Stimulated activated CD4-positive, alpha-beta T cell treated with anti-CD3 and anti-CD28 coated beads, Interleukin-1b, Interleukin-23, amount 100 ng/mL, for 4 hours (primary cell): Measurements from ENCODE around the gene WDR70.
"Not testable (repeated sequence)": the region's sequence is repeated elsewhere in the genome, so short reads cannot be mapped to it uniquely, and the experiment has no call there.

ENCODE experiments used
- DNase-seq, 2 donors: peaks; one replicate each; pipeline ENCODE4 v3.0.0-alpha.2; 2020; ENCODE audit warnings: low read depth in 2 of 2

The WDR70 gene

DNA sequence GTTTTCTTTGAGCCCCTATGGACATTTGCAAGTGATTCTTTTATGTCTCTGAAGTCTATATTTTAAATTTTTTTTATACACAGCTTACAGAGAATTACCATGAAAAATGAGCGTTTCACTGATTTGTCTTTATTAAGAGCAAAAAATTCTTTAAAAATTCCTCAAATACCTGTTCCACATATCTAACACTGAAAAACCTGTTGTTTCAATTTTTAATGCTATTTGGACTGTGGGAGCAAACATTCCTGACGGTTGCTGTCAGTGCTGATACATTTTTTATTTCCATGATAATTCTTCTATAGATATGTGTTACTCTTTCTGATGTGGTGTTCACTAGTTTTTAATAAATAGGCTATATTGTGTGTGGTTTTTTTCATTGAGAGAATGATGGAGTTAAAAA, 261.0 kb downstream of the WDR70 start:
- no peak for DNase-seq

DNA sequence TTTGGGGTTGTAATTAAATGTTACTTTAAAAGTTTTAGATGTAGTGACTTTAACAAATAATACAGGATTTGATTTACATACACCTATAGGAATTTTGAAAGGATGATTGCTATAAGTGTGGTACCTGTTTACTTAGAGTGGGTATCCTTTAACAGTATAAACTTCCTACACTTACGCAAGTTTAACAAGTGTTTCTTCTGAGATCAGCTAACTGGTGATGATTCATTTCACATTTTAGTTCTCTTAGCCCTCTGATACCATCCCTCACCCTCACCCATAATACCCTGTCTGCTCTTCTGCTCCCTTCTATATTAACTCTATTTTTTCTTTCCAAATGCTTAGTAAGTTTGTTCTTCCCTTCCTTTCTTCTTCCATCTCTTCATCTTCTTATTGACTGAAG, 262.8 kb downstream of the WDR70 start:
- DNase-seq = no peak

DNA sequence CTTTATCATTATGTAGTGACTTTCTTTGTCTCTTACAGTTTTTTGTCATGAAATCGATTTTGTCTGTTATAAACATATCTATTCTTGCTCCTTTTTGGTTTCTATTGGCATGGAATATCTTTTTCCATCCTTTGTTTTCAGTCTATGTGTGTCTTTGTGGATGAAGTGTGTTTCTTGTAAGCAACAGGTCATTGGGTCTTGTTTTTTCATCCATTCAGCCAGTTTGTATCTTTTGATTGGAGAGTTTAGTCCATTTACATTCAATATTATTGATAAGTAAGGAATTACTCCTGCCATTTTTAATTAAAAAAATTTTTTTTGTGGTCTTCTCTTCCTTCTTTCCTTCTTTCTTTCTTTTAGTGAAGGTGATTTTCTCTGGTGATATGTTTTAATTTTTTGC, 266.6 kb downstream of the WDR70 start:
- DNase-seq = no peak

GRCh38 chr5:37654566-37654965, 275.4 kb downstream of the WDR70 start:
- not testable (repeated sequence) for DNase-seq

- DNase-seq = no peak
Observed at GRCh38 chr5:37657046-37657445, 277.9 kb downstream of the WDR70 start.

DNA sequence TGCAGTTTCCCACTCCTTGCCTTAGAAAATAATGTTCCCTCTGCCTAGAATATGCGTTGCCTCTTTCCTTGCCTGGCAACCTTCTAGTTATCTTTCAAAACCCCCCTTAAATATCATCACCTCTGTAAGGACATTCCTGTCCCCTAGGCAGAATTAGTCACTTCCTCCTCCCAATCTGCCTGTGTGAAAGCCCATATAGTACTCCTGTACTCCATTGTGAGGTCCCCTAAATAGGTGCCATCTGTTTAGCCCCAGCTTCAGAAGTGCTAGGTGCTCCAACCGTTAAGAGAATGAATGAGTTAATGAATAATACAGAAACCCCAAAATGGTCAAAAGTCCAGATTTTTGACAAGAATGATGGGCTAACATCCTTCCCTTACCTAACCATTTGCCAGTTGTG, 279.3 kb downstream of the WDR70 start:
- no peak for DNase-seq

- no peak for DNase-seq
Observed at GRCh38 chr5:37660319-37660718, 281.2 kb downstream of the WDR70 start.

GRCh38 chr5:37661227-37661920, 282.3 kb downstream of the WDR70 start:
- DNase-seq = no peak

GRCh38 chr5:37661951-37662350, 282.8 kb downstream of the WDR70 start:
- no peak for DNase-seq

GRCh38 chr5:37662362-37662761, 283.2 kb downstream of the WDR70 start:
- DNase-seq = no peak

GRCh38 chr5:37662789-37663485, 283.8 kb downstream of the WDR70 start:
- no peak for DNase-seq

DNA sequence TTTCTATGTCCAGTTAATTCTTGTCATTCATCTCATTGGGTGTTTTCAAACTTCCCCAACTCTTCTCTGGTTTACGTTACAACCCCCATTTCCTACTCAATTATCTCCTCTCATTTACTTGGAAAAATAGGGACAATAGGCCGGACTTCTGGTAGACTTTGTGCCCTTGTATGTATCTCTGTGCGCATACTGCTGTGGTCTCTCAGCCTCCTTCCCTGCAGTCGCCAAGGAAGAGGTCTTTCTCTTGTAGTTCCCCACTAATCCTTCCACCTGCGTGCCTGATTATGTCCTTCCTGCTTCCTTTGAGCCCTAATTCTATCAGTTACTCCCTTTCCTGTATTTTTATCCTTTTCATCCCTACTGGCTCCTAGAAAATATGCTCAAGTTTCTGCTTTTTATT, 284.4 kb downstream of the WDR70 start:
- no peak for DNase-seq

GRCh38 chr5:37664551-37664950, 285.4 kb downstream of the WDR70 start:
- no peak for DNase-seq

GRCh38 chr5:37665272-37665671, 286.2 kb downstream of the WDR70 start:
- DNase-seq = no peak

- DNase-seq = no peak
Observed at GRCh38 chr5:37665889-37666288, 286.8 kb downstream of the WDR70 start.

- no peak for DNase-seq
Observed at GRCh38 chr5:37667430-37667829, 288.3 kb downstream of the WDR70 start.

DNA sequence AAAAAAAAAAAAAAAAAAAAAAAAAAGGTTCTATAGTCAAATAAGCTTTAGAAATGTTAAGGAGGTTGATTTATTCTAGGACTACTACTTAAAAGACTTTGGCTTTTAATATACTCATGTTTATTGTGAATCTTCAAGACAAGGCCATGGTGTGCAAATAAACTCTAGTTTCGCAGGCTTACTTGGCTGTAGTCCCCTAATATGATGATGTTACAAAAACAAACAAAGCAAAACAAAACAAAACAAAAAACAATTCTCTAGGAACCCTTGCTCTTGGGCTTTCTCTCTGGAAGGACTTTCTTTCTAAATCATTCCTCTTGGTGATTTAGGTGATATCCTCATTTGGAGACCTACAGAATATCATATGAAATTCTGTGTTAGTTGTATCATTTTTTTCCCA, 288.7 kb downstream of the WDR70 start:
- no peak for DNase-seq

DNA sequence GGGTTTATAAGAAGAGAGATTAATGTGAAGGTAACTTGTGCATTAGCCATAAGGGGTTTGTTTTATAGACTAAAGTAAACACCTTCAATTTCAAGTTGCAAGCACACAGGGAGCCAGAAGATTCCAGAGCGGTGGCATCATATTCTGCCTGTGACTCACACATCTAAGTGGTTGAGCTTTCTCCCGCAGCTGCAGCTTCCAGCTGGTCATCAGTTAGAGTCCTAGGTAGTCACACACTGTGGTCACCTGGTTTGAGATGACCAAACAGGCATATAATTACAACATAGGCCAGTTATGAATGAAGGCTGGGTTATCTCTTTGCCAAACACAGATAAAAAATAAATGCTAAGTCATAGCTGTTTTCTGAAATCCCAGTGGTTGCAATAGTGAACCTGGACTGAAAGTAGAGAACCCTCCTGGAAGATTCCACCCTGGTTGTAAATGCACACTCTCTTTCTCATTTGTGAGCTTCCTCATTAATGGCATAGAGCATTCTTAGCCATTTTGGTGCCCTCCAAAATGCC, 289.5 kb downstream of the WDR70 start:
- no peak for DNase-seq

DNA sequence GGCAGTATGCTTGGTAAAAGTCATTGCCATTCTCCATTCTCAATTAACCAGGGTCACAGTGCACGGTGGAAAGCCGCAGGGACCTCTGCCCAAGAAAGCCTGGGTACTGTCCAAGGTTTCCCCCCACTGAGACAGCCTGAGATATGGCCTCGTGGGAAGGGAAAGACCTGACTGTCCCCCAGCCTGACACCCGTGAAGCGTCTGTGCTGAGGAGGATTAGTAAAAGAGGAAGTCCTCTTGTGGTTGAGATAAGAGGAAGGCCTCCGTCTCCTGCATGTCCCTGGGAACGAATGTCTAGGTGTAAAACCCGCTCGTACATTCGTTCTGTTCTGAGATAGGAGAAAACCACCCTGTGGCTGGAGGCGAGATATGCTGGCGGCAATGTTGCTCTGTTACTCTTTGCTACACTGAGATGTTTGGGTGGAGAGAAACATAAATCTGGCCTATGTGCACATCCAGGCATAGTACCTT, 293.0 kb downstream of the WDR70 start:
- not testable (repeated sequence) for DNase-seq

DNA sequence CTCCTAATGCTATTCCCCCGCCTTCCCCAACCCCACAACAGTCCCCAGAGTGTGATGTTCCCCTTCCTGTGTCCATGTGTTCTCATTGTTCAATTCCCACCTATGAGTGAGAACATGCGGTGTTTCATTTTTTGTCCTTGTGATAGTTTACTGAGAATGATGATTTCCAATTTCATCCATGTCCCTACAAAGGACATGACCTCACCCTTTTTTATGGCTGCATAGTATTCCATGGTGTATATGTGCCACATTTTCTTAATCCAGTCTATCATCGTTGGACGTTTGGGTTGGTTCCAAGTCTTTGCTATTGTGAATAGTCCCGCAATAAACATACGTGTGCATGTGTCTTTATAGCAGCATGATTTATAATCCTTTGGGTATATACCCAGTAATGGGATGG, 295.2 kb downstream of the WDR70 start:
- DNase-seq = not testable (repeated sequence)

DNA sequence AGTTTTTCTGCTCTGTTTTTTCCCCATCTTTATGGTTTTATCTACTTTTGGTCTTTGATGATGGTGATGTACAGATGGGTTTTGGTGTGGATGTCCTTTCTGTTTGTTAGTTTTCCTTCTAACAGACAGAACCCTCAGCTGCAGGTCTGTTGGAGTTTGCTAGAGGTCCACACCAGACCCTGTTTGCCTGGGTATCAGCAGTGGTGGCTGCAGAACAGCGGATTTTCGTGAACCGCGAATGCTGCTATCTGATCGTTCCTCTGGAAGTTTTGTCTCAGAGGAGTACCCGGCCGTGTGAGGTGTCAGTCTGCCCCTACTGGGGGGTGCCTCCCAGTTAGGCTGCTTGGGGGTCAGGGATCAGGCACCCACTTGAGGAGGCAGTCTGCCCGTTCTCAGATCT, 300.2 kb downstream of the WDR70 start:
- not testable (repeated sequence) for DNase-seq

DNA sequence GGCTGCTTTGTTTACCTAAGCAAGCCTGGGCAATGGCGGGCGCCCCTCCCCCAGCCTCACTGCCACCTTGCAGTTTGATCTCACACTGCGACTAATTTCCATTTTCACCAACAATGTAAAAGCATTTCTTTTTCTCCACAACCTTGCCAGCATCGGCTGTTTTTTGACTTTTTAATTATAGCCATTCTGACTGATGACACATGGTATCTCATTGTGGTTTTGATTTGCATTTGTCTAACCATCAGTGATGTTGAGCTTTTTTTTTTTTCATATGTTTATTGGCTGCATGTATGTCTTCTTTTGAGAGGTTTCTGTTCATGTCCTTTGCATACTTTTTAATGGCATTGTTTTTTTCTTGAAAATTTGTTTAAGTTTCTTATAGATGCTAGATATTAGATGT, 300.8 kb downstream of the WDR70 start:
- not testable (repeated sequence) for DNase-seq

DNA sequence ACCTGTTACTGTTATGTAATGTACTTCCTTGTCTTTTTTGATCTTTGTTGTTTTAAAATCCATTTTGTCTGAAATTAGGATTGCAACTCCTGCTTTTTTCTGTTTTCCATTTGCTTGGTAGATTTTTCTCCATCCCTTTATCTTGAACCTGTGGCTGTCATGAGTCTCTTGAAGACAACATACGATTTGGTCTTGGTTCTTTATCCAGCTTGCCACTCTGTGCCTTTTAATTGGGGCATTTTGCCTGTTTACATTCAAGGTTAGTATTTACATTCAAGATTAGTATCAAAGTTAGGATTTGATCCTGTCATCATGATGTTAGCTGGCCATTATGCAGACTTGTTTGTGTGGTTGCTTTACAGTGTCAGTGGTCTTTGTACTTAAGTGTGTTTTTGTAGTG, 304.0 kb downstream of the WDR70 start:
- DNase-seq = no peak
